ENCODE results near the gene FBXL13. TPM values are rescaled to one million over a fixed set of nuclear protein-coding genes. Genes with fewer than 3 reads are reported as not detected.
"Not testable (repeated sequence)": the region's sequence is repeated elsewhere in the genome, so short reads cannot be mapped to it uniquely, and the experiment has no call there.

FBXL13 gene
- total and polyA plus RNA-seq, 5 donors: 0.07 to 1.3 (median 0.68) TPM

DNA sequence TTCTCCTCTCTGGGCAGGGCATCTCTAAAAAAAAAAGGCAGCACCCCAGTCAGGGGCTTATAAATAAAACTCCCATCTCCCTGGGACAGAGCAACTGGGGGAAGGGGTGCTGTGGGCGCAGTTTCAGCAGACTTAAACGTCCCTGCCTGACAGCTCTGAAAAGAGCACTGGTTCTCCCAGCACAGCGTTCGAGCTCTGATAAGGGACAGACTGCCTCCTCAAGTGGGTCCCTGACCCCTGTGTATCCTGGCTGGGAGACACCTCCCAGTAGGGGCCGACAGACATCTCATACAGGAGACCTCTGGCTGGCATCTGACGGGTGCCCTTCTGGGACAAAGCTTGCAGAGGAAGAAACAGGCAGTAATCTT lies 32.1 kb upstream of the FBXL13 start:
- H3K4me3 ChIP-seq (ENCODE audit: low read length); H3K27ac ChIP-seq (ENCODE audit: low read length); intact Hi-C loops (cut with DNase I); H3K27me3 ChIP-seq (ENCODE audit: control insufficient read depth, insufficient read depth); H3K4me1 ChIP-seq (ENCODE audit: control insufficient read depth, insufficient read depth, low read length); ATAC-seq; H3K9me3 ChIP-seq (ENCODE audit: control insufficient read depth, low read length): not testable (repeated sequence)
- WGBS: 37% methylated on average over 6 of the region's 6 CpGs
- DNase-seq: peak in 1 of 3 donors; percentile 39

DNA sequence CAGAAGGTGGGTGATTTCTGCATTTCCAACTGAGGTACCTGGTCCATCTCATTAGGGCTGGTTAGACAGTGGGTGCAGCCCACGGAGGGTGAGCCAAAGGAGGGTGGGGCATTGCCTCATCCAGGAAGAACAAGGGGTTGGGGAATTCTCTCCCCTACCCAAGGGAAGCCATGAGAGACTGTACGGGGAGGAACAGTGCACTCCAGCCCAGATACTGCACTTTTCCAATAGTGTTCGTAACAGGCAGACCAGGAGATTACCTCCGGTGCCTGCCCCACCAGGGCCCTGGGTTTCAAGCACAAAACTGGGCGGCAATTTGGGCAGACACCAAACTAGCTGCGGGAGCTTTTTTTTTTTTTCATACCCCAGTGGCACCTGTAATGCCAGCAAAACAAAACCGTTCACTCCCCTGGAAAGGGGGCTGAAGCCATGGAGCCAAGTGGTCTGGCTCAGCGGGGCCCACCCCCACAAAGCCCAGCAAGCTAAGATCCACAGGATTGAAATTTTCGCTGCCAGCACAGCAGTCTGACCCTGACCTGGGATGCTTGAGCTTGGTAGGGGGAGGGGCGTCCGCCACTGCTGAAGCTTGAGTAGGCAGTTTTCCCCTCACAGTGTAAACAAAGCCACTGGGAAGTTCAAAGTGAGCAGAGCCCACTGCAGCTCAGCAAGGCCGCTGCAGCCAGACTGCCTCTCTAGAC lies 31.6 kb upstream of the FBXL13 start:
- Histone ChIP-seq H3K4me1 (ENCODE audit: control insufficient read depth, insufficient read depth, low read length) (peaks cover 5% of the 10 kb centered on the region), H3K4me3 (ENCODE audit: low read length) (no peak overlapping the region), H3K27ac (ENCODE audit: low read length) (no peak overlapping the region), H3K9me3 (ENCODE audit: control insufficient read depth, low read length) (no peaks in the 10 kb centered on the region), H3K27me3 (ENCODE audit: control insufficient read depth, insufficient read depth) (no peaks in the 10 kb centered on the region)
- no peak for ATAC-seq
- peak in 1 of 3 donors; percentile 54 for DNase-seq
- 54% methylated on average over 12 of the region's 12 CpGs for WGBS
- intact Hi-C loops (cut with DNase I): no loop called here

DNA sequence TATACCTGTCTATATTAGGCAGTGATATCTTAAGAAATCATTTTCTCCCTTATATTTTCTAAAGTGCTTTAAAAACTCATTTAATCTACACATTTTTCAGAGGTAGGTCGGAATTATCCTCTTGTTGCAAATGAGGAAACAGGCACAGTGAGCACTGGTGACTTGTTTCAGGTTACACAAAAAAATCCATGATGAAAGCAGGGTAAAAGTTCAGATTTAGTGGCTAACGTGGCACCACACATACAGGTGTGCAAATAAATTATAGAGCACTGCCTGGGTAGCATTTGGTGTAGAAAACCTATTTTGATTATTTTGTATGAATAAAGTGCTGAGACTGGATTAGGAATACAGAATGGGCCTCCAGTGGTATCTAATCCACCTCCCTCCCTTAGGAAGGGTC lies 26.9 kb upstream of the FBXL13 start:
- no peak for ATAC-seq
- intact Hi-C loops (cut with DNase I): no loop called here
- H3K4me3 ChIP-seq (ENCODE audit: low read length): no peak overlapping the region
- no peak overlapping the region for H3K27ac ChIP-seq (ENCODE audit: low read length)
- 45% methylated on average over 2 of the region's 2 CpGs for WGBS
- H3K27me3 ChIP-seq (ENCODE audit: control insufficient read depth, insufficient read depth): no peaks in the 10 kb centered on the region
- peaks cover 2% of the 10 kb centered on the region for H3K4me1 ChIP-seq (ENCODE audit: control insufficient read depth, insufficient read depth, low read length)
- no peaks in the 10 kb centered on the region for H3K9me3 ChIP-seq (ENCODE audit: control insufficient read depth, low read length)
- DNase-seq: no peak

DNA sequence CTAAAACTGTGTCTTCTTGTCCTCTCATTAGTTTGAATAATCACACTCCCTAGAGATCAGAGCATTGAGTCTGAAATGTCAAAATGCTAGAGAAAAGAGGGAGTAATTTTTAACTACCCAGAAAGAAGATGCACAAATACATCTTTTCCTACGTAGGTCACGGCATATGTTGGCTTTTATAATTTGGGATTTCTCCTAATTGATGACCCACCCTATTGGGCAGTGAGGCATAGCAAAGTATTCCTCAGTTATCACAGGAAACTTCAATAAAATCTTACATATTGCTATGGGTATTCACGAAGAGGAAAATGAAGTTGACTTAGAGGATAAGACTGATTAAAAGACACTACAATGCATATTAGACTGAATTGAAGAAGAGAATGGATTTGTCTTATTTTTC lies 25.8 kb upstream of the FBXL13 start:
- 62% methylated on average over 3 of the region's 3 CpGs for WGBS
- no peaks in the 10 kb centered on the region for H3K27me3 ChIP-seq (ENCODE audit: control insufficient read depth, insufficient read depth)
- H3K4me3 ChIP-seq (ENCODE audit: low read length): no peak overlapping the region
- no peak overlapping the region for H3K27ac ChIP-seq (ENCODE audit: low read length)
- DNase-seq (no peak), ATAC-seq (no peak)
- H3K4me1 ChIP-seq (ENCODE audit: control insufficient read depth, insufficient read depth, low read length): no peaks in the 10 kb centered on the region
- intact Hi-C loops (cut with DNase I): no loop called here
- no peaks in the 10 kb centered on the region for H3K9me3 ChIP-seq (ENCODE audit: control insufficient read depth, low read length)

DNA sequence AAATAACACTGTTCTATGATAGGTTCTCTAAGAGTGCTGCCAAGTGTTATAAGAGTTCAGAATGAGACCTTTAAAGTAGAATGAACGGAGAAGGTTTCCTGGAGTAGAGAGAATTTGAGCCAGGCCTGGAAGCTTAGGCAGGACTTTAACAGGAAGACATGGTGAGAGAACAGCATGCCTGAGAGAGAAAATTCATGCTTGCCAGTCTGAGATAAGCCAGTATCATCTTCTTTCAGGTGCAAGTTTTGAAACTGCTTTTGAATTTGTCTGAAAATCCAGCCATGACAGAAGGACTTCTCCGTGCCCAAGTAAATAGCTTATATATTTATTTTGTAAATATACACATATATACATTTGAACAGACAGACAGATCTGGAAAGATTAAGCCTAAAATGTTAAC lies 22.4 kb upstream of the FBXL13 start:
- Histone ChIP-seq H3K27me3 (ENCODE audit: control insufficient read depth, insufficient read depth) (no peaks in the 10 kb centered on the region), H3K4me3 (ENCODE audit: low read length) (no peak overlapping the region), H3K4me1 (ENCODE audit: control insufficient read depth, insufficient read depth, low read length) (no peaks in the 10 kb centered on the region), H3K27ac (ENCODE audit: low read length) (no peak overlapping the region), H3K9me3 (ENCODE audit: control insufficient read depth, low read length) (no peaks in the 10 kb centered on the region)
- 94% methylated on average over 2 of the region's 2 CpGs for WGBS
- no peak for DNase-seq
- intact Hi-C loops (cut with DNase I): no loop called here
- no peak for ATAC-seq

DNA sequence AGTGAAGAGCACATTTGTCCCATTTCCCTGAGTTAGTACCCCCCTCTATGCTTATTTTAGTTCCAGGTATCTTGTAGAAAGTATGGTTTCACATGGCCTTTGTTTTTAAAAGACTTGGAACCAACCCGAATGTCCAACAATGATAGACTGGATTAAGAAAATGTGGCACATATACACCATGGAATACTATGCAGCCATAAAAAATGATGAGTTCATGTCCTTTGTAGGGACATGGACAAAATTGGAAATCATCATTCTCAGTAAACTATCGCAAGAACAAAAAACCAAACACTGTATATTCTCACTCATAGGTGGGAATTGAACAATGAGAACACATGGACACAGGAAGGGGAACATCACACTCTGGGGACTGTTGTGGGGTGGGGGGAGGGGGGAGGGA lies 21.0 kb upstream of the FBXL13 start:
- intact Hi-C loops (cut with DNase I); H3K4me1 ChIP-seq (ENCODE audit: control insufficient read depth, insufficient read depth, low read length): not testable (repeated sequence)

DNA sequence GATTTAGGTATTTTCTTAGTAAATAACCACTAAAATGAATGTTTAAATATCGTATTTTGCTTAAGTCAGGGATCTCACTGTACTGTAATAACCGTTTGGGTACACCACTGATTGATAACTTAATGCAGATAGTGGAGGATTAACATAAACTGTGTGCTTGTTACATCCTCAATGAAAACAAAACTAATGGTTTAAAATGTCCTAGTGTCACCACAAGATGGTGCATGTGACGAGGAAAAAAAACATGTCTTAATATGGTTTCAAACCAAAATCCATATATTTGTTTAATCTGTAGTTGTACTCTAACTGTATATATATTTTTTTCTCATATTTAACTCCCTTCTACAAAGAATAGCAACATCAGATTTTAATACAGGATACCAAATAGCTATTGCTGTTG lies 19.5 kb upstream of the FBXL13 start:
- WGBS: 43% methylated on average over 3 of the region's 3 CpGs
- no peak for ATAC-seq
- Histone ChIP-seq H3K27ac (ENCODE audit: low read length) (no peak overlapping the region), H3K4me1 (ENCODE audit: control insufficient read depth, insufficient read depth, low read length) (no peaks in the 10 kb centered on the region), H3K9me3 (ENCODE audit: control insufficient read depth, low read length) (no peaks in the 10 kb centered on the region), H3K27me3 (ENCODE audit: control insufficient read depth, insufficient read depth) (no peaks in the 10 kb centered on the region), H3K4me3 (ENCODE audit: low read length) (no peak overlapping the region)
- no peak for DNase-seq
- intact Hi-C loops (cut with DNase I): no loop called here

More for the DNA sequence above, 21.0 kb upstream of the FBXL13 start:
- 96% methylated on average over 2 of the region's 2 CpGs for WGBS
- not testable (repeated sequence) for H3K9me3 ChIP-seq (ENCODE audit: control insufficient read depth, low read length); H3K27ac ChIP-seq (ENCODE audit: low read length); DNase-seq; H3K4me3 ChIP-seq (ENCODE audit: low read length); ATAC-seq; H3K27me3 ChIP-seq (ENCODE audit: control insufficient read depth, insufficient read depth)

DNA sequence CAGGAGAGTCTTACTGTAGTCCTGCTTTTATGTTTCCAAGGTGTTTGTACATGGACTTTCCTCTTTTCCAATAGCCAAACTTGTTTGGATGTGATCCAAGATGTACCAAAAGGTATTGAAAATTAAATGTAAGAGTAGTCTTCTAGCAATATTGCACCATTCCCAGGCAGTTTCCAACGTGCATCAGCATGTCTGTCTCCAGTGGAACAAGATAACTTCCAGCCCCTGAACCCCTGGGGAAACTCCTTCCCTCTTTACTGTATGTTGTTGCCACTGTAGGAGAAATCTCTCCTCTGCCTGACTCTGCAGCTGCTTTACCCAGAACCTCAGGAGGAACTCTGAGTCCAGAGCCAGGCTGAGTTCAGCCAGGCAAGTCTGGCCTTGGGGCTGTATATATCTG lies 18.8 kb upstream of the FBXL13 start:
- Histone ChIP-seq H3K4me3 (ENCODE audit: low read length) (no peak overlapping the region), H3K9me3 (ENCODE audit: control insufficient read depth, low read length) (no peaks in the 10 kb centered on the region), H3K27ac (ENCODE audit: low read length) (no peak overlapping the region), H3K4me1 (ENCODE audit: control insufficient read depth, insufficient read depth, low read length) (no peaks in the 10 kb centered on the region), H3K27me3 (ENCODE audit: control insufficient read depth, insufficient read depth) (no peaks in the 10 kb centered on the region)
- intact Hi-C loops (cut with DNase I): no loop called here
- ATAC-seq: no peak
- no peak for DNase-seq
- WGBS: 38% methylated on average over 1 of the region's 1 CpG

DNA sequence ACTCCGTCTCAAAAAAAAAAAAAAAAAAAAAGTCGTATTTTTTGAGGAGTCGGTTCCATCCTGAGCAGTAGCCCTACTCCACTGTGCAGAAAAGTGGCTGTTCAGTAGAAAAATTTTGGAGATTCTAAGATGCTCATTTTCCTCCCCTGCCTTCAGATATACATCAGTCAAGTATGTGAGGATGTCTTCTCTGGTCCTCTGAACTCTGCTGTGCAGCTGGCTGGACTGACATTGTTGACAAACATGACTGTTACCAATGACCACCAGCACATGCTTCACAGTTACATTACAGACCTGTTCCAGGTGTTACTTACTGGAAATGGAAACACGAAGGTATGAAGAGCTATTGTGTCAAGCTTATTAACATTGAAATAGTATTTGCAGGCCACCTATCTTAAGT lies 17.7 kb upstream of the FBXL13 start:
- H3K4me3 ChIP-seq (ENCODE audit: low read length); DNase-seq; H3K27me3 ChIP-seq (ENCODE audit: control insufficient read depth, insufficient read depth); H3K27ac ChIP-seq (ENCODE audit: low read length); ATAC-seq; H3K4me1 ChIP-seq (ENCODE audit: control insufficient read depth, insufficient read depth, low read length); intact Hi-C loops (cut with DNase I); H3K9me3 ChIP-seq (ENCODE audit: control insufficient read depth, low read length): not testable (repeated sequence)
- 68% methylated on average over 4 of the region's 4 CpGs for WGBS

DNA sequence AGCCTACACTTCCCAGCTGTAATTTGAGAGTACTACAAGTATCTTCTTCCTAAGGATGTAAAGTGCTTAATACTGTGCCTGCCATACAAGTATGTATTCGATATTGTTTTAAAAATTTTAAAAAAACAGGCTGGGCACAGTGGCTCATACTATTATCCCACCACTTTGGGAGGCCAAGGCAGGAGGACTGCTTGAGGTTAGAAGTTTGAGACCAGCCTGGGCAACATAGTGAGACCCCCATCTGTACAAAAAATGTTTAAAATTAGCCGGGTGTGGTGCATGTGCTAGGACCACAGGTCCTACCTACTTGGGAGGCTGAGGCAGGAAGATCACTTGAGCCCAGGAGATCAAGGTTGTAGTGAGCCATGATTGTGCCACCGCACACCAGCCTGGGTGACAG lies 8.6 kb upstream of the FBXL13 start:
- ATAC-seq (no peak), DNase-seq (no peak)
- Histone ChIP-seq H3K9me3 (ENCODE audit: control insufficient read depth, low read length) (no peaks in the 10 kb centered on the region), H3K27me3 (ENCODE audit: control insufficient read depth, insufficient read depth) (no peaks in the 10 kb centered on the region), H3K27ac (ENCODE audit: low read length) (no peak overlapping the region), H3K4me3 (ENCODE audit: low read length) (no peak overlapping the region), H3K4me1 (ENCODE audit: control insufficient read depth, insufficient read depth, low read length) (no peaks in the 10 kb centered on the region)
- WGBS: 98% methylated on average over 3 of the region's 3 CpGs
- intact Hi-C loops (cut with DNase I): no loop called here

DNA sequence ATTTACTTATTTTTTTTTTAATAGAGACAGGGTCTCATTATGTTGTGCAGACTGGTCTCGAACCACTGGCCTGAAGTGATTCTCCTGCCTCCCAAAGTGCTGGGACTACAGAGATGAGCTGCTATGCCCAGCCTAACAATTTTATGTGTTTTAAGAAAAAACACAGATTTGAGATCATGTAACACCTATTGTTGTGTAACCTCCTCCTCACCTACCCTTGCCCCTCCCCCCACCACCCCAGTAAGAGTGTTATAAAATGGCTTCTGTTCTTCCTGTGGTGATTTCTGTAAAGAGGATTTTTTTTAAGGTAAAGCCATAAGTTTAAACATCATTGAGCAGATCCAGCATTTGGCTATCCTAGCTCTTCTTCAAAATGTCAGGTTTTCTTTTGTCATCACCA lies 7.9 kb upstream of the FBXL13 start:
- WGBS: 98% methylated on average over 1 of the region's 1 CpG
- intact Hi-C loops (cut with DNase I): no loop called here
- H3K4me1 ChIP-seq (ENCODE audit: control insufficient read depth, insufficient read depth, low read length): no peaks in the 10 kb centered on the region
- no peak overlapping the region for H3K27ac ChIP-seq (ENCODE audit: low read length)
- no peak for DNase-seq
- H3K9me3 ChIP-seq (ENCODE audit: control insufficient read depth, low read length): no peaks in the 10 kb centered on the region
- no peak overlapping the region for H3K4me3 ChIP-seq (ENCODE audit: low read length)
- ATAC-seq: no peak
- H3K27me3 ChIP-seq (ENCODE audit: control insufficient read depth, insufficient read depth): no peaks in the 10 kb centered on the region

DNA sequence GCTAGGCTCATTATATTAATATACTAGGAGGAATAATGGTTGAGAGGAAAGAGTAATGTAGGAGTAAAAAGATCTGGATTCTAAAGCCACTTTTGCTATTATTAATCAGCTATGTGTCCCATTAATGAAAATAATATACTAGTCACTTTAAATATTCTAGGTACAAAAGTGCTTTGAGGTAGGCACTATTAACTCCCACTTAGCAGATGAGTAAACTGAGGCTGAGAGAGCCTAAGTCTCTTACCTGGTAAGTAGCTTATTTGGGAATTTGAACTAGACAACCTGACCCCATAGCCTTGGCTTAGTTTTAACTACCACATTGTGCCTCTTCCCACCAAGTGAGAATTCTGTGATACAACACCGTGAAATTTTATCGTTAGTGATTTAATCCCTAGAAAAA lies 6.3 kb upstream of the FBXL13 start:
- 95% methylated on average over 2 of the region's 2 CpGs for whole genome bisulfite sequencing
- intact Hi-C loops (cut with DNase I): no loop called here
- H3K4me1 ChIP-seq (ENCODE audit: control insufficient read depth, insufficient read depth, low read length): no peaks in the 10 kb centered on the region
- H3K27ac ChIP-seq (ENCODE audit: low read length): no peak overlapping the region
- no peak for ATAC-seq
- H3K27me3 ChIP-seq (ENCODE audit: control insufficient read depth, insufficient read depth): no peaks in the 10 kb centered on the region
- H3K9me3 ChIP-seq (ENCODE audit: control insufficient read depth, low read length): no peaks in the 10 kb centered on the region
- no peak for DNase-seq
- no peak overlapping the region for H3K4me3 ChIP-seq (ENCODE audit: low read length)
